MM.1S (cell line): Measurements from ENCODE around the gene C9.

Experiments used
- DNase-seq: peaks from one replicate; pipeline ENCODE4 v3.0.0-alpha.2; 2015
- H2AFZ ChIP-seq: fragments of 300-600 bp; sonication (generic); 2 replicates; pipeline ENCODE4 v1.6.0; 2016; ENCODE audit warnings: antibody characterized with exemption, low read length
- H3F3A ChIP-seq: fragments of 300-600 bp; sonication (generic); 2 replicates; pipeline ENCODE4 v1.6.1; 2016; ENCODE audit warnings: mild to moderate bottlenecking, antibody characterized with exemption, low read length, moderate library complexity, mixed read lengths; ENCODE audit not compliant: insufficient read depth
- H3K27ac ChIP-seq: fragments of 300-600 bp; sonication (generic); 2 replicates; pipeline ENCODE4 v1.5.1; 2016; ENCODE audit warnings: mild to moderate bottlenecking, low read length
- H3K27me3 ChIP-seq: fragments of 300-600 bp; sonication (generic); replicated peaks from 2 replicates; pipeline ENCODE4 v1.6.0; 2016; ENCODE audit warnings: low read length; ENCODE audit not compliant: insufficient read depth
- H3K36me3 ChIP-seq: fragments of 300-600 bp; sonication (generic); replicated peaks from 2 replicates; pipeline ENCODE4 v1.6.1; 2016; ENCODE audit warnings: mild to moderate bottlenecking, low read length, mixed read lengths; ENCODE audit not compliant: insufficient read depth
- H3K4me1 ChIP-seq: fragments of 300-600 bp; sonication (generic); 2 replicates; pipeline ENCODE4 v1.6.1; 2016; ENCODE audit warnings: low read length, mixed read lengths
- H3K4me2 ChIP-seq: fragments of 300-600 bp; sonication (generic); 2 replicates; pipeline ENCODE4 v1.6.0; 2016; ENCODE audit warnings: low read depth, low read length
- H3K4me3 ChIP-seq: fragments of 300-600 bp; sonication (generic); 2 replicates; pipeline ENCODE4 v1.5.1; 2016; ENCODE audit warnings: low read length, mixed read lengths
- H3K79me2 ChIP-seq: fragments of 300-600 bp; sonication (generic); 2 replicates; pipeline ENCODE4 v1.6.1; 2016; ENCODE audit warnings: mixed run types, low read length, mixed read lengths
- H3K9ac ChIP-seq: fragments of 300-600 bp; sonication (generic); 2 replicates; pipeline ENCODE4 v1.6.1; 2016; ENCODE audit warnings: low read length, mixed read lengths
- H3K9me2 ChIP-seq: fragments of 300-600 bp; sonication (generic); replicated peaks from 2 replicates; pipeline ENCODE4 v1.6.1; 2016; ENCODE audit warnings: mild to moderate bottlenecking, low read length, mixed read lengths; ENCODE audit not compliant: insufficient read depth
- H3K9me3 ChIP-seq: fragments of 300-600 bp; sonication (generic); replicated peaks from 2 replicates; pipeline ENCODE4 v1.6.1; 2016; ENCODE audit warnings: mild to moderate bottlenecking, low read length, mixed read lengths; ENCODE audit not compliant: insufficient read depth
- H4K20me1 ChIP-seq: fragments of 300-600 bp; sonication (generic); 2 replicates; pipeline ENCODE4 v1.6.1; 2016; ENCODE audit warnings: mild to moderate bottlenecking, low read length, moderate library complexity, mixed read lengths; ENCODE audit not compliant: insufficient read depth
- EZH2 ChIP-seq: fragments of 300-600 bp; sonication (generic); optimal IDR thresholded peaks from 2 replicates; pipeline ENCODE3; 2017; ENCODE audit warnings: low read depth, mild to moderate bottlenecking, antibody characterized with exemption, low read length, mixed read lengths
- EZH2phosphoT487 ChIP-seq: fragments of 300-600 bp; sonication (generic); IDR thresholded peaks from 2 replicates; pipeline ENCODE4 v1.6.1; 2018; ENCODE audit warnings: antibody characterized with exemption, low read length
- TF ChIP-seq, protein P1 (sequence below): fragments of 300-600 bp; sonication (generic); IDR thresholded peaks from 2 replicates; pipeline ENCODE4 v1.5.1; 2016; ENCODE audit warnings: antibody characterized with exemption, low read length, mixed read lengths

Gene C9

DNA sequence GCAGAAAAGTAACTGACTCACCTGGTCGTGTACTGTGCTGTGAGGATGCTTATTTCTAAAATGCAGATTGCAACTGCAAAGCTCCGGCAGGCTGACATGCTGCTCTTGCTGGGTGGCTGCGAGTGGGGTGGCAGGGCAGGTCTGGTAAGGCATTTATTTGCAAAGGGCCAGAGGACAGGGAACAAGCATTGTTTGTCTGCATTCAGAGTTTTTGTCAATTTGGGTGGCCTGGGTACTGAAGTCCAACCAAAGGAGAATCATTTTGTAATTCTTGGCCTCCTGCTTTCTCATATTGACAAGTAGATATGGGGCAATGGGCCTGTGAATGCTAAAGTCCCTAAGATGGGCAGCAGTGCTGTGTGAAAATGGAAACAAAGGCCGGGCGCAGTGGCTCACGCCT lies at the start of gene C9:
TSS of gene C9 (minus strand) at position 129 of the 400 bp plus-strand sequence. CDS start at position 98, 31 bp downstream.
- TF ChIP-seq EZH2 (no peak), EZH2phosphoT487 (no peak)
- TF ChIP-seq, protein P1, sequence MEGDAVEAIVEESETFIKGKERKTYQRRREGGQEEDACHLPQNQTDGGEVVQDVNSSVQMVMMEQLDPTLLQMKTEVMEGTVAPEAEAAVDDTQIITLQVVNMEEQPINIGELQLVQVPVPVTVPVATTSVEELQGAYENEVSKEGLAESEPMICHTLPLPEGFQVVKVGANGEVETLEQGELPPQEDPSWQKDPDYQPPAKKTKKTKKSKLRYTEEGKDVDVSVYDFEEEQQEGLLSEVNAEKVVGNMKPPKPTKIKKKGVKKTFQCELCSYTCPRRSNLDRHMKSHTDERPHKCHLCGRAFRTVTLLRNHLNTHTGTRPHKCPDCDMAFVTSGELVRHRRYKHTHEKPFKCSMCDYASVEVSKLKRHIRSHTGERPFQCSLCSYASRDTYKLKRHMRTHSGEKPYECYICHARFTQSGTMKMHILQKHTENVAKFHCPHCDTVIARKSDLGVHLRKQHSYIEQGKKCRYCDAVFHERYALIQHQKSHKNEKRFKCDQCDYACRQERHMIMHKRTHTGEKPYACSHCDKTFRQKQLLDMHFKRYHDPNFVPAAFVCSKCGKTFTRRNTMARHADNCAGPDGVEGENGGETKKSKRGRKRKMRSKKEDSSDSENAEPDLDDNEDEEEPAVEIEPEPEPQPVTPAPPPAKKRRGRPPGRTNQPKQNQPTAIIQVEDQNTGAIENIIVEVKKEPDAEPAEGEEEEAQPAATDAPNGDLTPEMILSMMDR: no peak
- no peak within 1 kb of the TSS for H3K4me2 ChIP-seq
- H3K4me3 ChIP-seq: no peak within 1 kb of the TSS
- H3K9me2 ChIP-seq: no peaks in the 10 kb centered on the region
- no peaks in the 10 kb centered on the region for H3K9me3 ChIP-seq
- H3K36me3 ChIP-seq: no peaks in the 10 kb centered on the region
- DNase-seq: no peak
- H3K27ac ChIP-seq: no peak within 1 kb of the TSS
- H2AFZ ChIP-seq: no peak within 1 kb of the TSS
- no peaks in the 10 kb centered on the region for H3K4me1 ChIP-seq
- H4K20me1 ChIP-seq: no peaks in the 10 kb centered on the region
- H3F3A ChIP-seq: no peaks in the 10 kb centered on the region
- H3K27me3 ChIP-seq: no peaks in the 10 kb centered on the region
- H3K9ac ChIP-seq: no peak within 1 kb of the TSS
- H3K79me2 ChIP-seq: no peaks in the 10 kb centered on the region

DNA sequence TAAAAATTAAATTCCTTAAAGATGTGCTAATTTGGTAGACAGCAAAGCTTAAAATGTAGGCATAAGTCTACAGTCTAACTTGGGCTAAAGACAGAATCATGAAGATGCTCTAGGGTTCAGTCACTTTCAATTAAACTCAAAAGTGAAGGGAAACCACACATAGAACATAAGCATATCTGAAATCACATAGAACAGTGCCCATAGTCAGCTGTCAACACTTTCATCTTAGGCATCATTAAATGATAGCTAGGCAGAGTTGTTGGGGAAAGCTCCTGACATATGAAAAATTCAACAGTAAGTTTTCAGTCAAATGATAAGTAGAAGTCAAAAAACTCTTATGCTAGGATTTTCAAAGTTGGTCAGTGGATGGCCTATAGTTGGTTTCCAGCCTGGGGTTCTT lies 49.5 kb upstream of the C9 start:
- H3F3A ChIP-seq: no peaks in the 10 kb centered on the region

GRCh38 chr5:39412721-39413394 lies 48.6 kb upstream of the C9 start:
- no peaks in the 10 kb centered on the region for H3F3A ChIP-seq
- no peak overlapping the region for H3K9ac ChIP-seq
- no peaks in the 10 kb centered on the region for H4K20me1 ChIP-seq
- H3K4me1 ChIP-seq: no peaks in the 10 kb centered on the region
- H3K4me3 ChIP-seq: no peak overlapping the region
- H3K79me2 ChIP-seq: no peaks in the 10 kb centered on the region
- no peaks in the 10 kb centered on the region for H3K27me3 ChIP-seq
- H3K27ac ChIP-seq: no peak overlapping the region
- H3K9me3 ChIP-seq: no peaks in the 10 kb centered on the region
- H3K36me3 ChIP-seq: no peaks in the 10 kb centered on the region
- TF ChIP-seq EZH2 (no peak), EZH2phosphoT487 (no peak)
- TF ChIP-seq, protein P1: no peak
- no peak overlapping the region for H2AFZ ChIP-seq
- no peaks in the 10 kb centered on the region for H3K9me2 ChIP-seq
- no peak overlapping the region for H3K4me2 ChIP-seq
- DNase-seq: no peak

More for the DNA sequence above, 49.5 kb upstream of the C9 start:
- no peak overlapping the region for H3K4me2 ChIP-seq
- H3K27me3 ChIP-seq: no peaks in the 10 kb centered on the region
- no peak overlapping the region for H2AFZ ChIP-seq
- no peaks in the 10 kb centered on the region for H3K9me2 ChIP-seq
- H3K9me3 ChIP-seq: no peaks in the 10 kb centered on the region
- H3K4me1 ChIP-seq: no peaks in the 10 kb centered on the region
- H4K20me1 ChIP-seq: no peaks in the 10 kb centered on the region
- H3K27ac ChIP-seq: no peak overlapping the region
- no peaks in the 10 kb centered on the region for H3K79me2 ChIP-seq
- no peak overlapping the region for H3K9ac ChIP-seq
- H3K4me3 ChIP-seq: no peak overlapping the region
- no peak for DNase-seq
- TF ChIP-seq EZH2phosphoT487: no peak
- TF ChIP-seq, protein P1: no peak
- no peak for TF ChIP-seq EZH2
- H3K36me3 ChIP-seq: no peaks in the 10 kb centered on the region
